ENCODE measurements around the gene TEX12.

DNA sequence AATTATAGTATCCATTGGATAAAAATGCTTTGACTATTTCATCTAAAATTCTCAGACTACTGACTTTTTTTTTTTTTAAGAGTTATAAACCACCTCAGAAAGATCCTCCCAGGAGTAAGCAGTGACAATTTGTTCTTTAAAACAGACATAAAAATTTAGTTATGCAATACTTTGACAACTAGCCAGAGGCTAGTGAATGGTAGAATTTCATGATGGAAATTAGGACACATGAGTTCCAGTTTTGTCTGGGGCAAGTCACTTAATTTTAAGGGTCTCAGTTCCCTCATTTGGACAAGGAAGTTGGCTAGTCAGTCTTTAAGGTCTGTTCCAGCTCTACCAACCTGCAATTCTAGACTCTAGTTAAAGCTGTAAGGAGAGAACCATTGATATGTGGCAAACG, 6.2 kb upstream of the TEX12 start:
- TF ChIP-seq CTCF (IDR thresholded peaks at IDR 0.05) = no peak
- TF ChIP-seq POLR2A (IDR thresholded peaks at IDR 0.05) = peak in 1 of 4 donors; percentile 39
- TF ChIP-seq EP300 (IDR thresholded peaks at IDR 0.05) = no peak

All from upper lobe of left lung (tissue), 4 donors.